COLO668 (cell line): ENCODE results near the gene NUTM2E.
"Not testable (repeated sequence)": the region's sequence is repeated elsewhere in the genome, so short reads cannot be mapped to it uniquely, and the experiment has no call there.

Experiments used
- DNase-seq: peaks from one replicate; lab custom pipeline; 2025; ENCODE audit not compliant: unreplicated experiment; lab: John Stamatoyannopoulos, UW

The NUTM2E gene

GRCh38 chr10:79826496-79827215, at the start of gene NUTM2E:
NUTM2E (plus strand) TSS chr10:79826739; CDS start chr10:79841741, 15,002 bp downstream.
- peak; percentile 57 for DNase-seq

GRCh38 chr10:79777997-79778396, 48.5 kb upstream of the NUTM2E start:
- DNase-seq: not testable (repeated sequence)

GRCh38 chr10:79779310-79779938, 47.1 kb upstream of the NUTM2E start:
- DNase-seq: not testable (repeated sequence)

GRCh38 chr10:79779992-79780391, 46.5 kb upstream of the NUTM2E start:
- not testable (repeated sequence) for DNase-seq

- DNase-seq: not testable (repeated sequence)
Observed at GRCh38 chr10:79781584-79781983, 45.0 kb upstream of the NUTM2E start.

GRCh38 chr10:79787455-79787952, 39.0 kb upstream of the NUTM2E start:
- not testable (repeated sequence) for DNase-seq

GRCh38 chr10:79789351-79789750, 37.2 kb upstream of the NUTM2E start:
- not testable (repeated sequence) for DNase-seq

GRCh38 chr10:79791906-79792517, 34.5 kb upstream of the NUTM2E start:
- not testable (repeated sequence) for DNase-seq

- not testable (repeated sequence) for DNase-seq
Observed at GRCh38 chr10:79799337-79799736, 27.2 kb upstream of the NUTM2E start.

- not testable (repeated sequence) for DNase-seq
Observed at GRCh38 chr10:79805857-79806256, 20.7 kb upstream of the NUTM2E start.

- not testable (repeated sequence) for DNase-seq
Observed at GRCh38 chr10:79811895-79812294, 14.6 kb upstream of the NUTM2E start.

GRCh38 chr10:79816290-79816689, 10.2 kb upstream of the NUTM2E start:
- not testable (repeated sequence) for DNase-seq

GRCh38 chr10:79823387-79823786, 3.2 kb upstream of the NUTM2E start:
- not testable (repeated sequence) for DNase-seq

- peak; percentile 7 for DNase-seq
Observed at GRCh38 chr10:79825587-79826011, 940 bp upstream of the NUTM2E start.

GRCh38 chr10:79826131-79826495, 426 bp upstream of the NUTM2E start:
- not testable (repeated sequence) for DNase-seq

- not testable (repeated sequence) for DNase-seq
Observed at GRCh38 chr10:79833833-79834232, 7.3 kb downstream of the NUTM2E start.

- DNase-seq: not testable (repeated sequence)
Observed at GRCh38 chr10:79835891-79836290, 9.4 kb downstream of the NUTM2E start.

- DNase-seq: not testable (repeated sequence)
Observed at GRCh38 chr10:79836891-79837290, 10.4 kb downstream of the NUTM2E start.

- not testable (repeated sequence) for DNase-seq
Observed at GRCh38 chr10:79838441-79838840, 11.9 kb downstream of the NUTM2E start.

GRCh38 chr10:79853191-79853854, 26.8 kb downstream of the NUTM2E start:
- DNase-seq: not testable (repeated sequence)

- not testable (repeated sequence) for DNase-seq
Observed at GRCh38 chr10:79862269-79862668, 35.7 kb downstream of the NUTM2E start.
